NCI-H2227 treated with DMSO at 0.1 percent for 48 hours (cell line): ENCODE results near the gene APBA2.
A peak's percentile ranks its signal among the peaks of the same experiment; 100 is the strongest.

Source experiments
- DNase-seq: peaks from one replicate; lab custom pipeline; 2025; lab: John Stamatoyannopoulos, UW

The APBA2 gene

DNA sequence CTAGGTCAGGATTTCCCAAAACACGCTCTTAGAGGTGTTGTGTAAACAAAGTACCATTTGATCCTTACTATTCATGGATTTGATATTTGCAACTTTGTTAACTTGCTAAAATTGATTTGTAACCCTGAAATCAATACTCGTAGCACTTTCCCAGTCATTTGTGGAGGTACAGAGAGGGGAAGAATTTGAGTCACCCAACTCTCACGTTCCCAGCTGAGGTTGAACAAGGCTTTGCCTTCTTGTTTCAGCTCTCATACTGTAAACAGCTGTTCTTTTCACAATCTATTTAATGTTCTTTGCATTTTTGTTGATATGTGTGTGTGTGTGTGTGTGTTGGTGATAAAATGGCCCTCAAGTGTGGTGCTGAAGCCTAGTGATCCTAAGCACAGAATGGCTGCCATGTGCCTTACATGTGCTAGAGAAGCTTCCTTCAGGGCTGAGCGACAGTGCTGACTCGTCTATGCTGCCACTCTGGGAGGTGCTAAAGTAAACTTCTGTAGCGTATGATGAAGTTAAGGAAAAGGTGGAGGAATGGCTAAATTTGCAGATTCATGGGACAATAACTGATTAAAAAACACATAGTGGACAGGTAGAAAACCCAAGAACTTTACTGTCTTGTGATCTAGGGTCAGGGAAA is 173.2 kb downstream of the APBA2 start:
- no peak for DNase-seq

- no peak for DNase-seq
Measured at GRCh38 chr15:29059871-29060640, 174.3 kb downstream of the APBA2 start.

- DNase-seq, result no peak
Measured at GRCh38 chr15:29061746-29062145, 176.0 kb downstream of the APBA2 start.

DNA sequence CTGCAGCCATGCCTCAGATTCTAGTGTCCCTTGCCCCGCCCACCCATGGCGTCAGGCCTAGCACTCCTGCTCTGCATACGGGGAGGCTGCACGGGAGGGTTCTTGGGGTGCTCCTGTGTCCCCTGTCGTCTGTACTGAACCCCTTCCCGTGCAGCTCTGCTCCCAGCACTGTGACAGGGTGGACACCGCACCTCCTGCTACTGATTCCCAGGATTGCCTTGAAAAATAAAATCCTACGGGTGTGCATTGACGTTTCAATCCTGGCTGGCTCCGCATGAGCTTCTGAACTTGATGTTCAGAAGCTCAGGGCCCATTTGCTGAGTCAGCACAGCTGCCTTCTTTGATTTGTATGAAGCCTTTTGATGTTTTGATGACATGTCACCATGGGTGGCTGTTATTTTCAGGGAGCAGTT is 176.4 kb downstream of the APBA2 start:
- DNase-seq, result no peak

- no peak for DNase-seq
Measured at GRCh38 chr15:29062626-29063025, 176.9 kb downstream of the APBA2 start.

- no peak for DNase-seq
Measured at GRCh38 chr15:29063646-29064045, 177.9 kb downstream of the APBA2 start.

- no peak for DNase-seq
Measured at GRCh38 chr15:29064290-29064689, 178.5 kb downstream of the APBA2 start.

DNA sequence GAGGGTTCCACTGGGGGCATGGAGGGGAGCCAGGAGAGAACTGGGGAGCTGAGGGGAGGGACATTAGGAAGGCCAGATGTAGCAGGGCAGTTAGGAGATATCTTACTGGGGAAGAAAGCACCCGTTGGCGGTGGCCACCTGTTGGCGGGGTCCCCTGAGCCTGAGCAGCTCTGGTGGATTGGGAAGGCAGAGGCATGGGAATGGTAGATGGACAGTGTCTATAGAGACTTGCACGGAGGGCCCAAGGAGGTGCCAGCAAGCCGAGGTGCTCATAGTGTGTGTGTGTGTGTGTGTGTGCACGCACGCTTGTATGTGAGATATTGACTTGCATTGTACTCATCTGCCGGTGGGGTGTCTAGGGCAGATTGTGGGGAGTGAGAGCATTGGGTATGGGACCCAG is 179.0 kb downstream of the APBA2 start:
- DNase-seq, result no peak

DNA sequence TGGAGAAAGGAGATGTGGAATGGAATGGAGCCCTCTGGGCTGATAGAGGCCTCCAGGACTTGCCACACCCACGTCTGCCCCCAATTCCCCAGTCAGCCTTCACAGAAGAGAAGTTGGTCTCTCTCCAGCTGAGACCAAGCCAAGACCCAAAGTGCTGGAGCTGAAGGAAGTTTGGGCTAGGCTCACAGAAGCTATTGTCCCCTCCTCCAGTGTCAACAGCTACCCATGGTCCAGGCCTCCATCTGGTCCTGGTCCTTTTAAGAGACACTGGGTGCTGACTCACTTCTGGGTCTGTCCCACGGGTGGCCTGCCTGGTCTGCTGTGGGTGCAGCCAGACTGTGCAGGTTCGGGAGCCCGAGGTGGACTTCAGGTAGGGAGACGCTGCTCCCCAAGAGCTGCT is 179.8 kb downstream of the APBA2 start:
- DNase-seq, result no peak

GRCh38 chr15:29066310-29066709 is 180.5 kb downstream of the APBA2 start:
- no peak for DNase-seq

DNA sequence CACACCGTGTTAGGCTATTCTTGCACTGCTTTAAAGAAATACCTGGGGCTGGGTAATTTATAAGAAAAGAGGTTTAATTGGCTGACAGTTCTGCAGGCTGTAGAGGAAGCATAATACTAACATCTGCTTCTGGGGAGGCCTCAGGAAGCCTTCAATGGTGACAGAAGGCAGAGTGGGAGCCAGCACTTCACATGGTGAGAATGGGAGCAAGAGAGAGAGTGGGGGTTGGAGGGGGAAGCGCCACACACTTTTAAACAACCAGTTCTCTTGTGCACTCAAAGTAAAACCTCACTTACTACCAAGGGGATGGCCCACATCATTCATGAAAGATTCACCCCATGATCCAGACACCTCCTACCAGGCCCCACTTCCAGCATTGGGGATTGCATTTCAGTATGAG is 181.1 kb downstream of the APBA2 start:
- DNase-seq, result no peak

- DNase-seq, result no peak
Measured at GRCh38 chr15:29067949-29068348, 182.2 kb downstream of the APBA2 start.

GRCh38 chr15:29070471-29071231 is 184.9 kb downstream of the APBA2 start:
- DNase-seq, result peak; percentile 6

GRCh38 chr15:29071232-29071881 is 185.6 kb downstream of the APBA2 start:
- peak; percentile 21 for DNase-seq

DNA sequence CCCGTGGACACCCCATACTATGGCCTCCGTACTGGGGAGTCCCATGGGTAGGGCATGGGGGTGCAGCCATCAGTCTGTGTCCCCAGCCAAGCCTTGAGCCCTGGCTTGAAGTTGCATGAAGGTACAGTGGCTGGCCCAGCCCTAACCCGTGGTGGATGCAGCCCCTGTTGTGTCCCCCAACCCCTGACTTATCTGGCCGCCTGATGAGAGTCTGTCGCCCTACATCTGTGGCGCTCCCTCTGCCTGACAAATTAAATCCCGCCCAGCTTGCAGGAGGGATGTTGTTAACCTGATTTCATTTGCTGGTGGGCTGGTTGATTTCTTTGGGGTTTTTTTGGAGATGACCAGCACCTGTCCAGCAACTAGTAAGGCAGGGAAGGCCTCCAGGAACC is 186.1 kb downstream of the APBA2 start:
- no peak for DNase-seq

DNA sequence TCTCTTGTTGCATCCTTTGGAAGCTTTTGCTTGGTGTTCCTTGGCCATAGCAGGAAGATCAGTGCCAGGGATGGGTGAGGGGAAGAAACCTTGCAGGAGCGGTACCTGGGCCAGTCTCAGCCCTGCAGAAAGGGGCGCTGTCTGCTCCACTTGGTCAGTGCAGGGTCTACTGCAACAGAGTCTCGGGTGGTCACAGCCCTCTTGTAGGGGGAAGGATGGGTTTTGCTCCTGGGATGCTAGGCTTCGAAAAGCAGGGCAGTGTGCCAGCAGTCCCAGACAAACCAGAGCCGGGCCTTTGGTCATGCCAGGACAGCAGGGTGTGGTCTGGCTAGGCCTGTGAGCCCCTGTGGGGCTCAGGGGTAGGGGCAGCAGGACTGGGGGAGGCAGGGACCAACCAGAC is 186.7 kb downstream of the APBA2 start:
- DNase-seq, result no peak

GRCh38 chr15:29074045-29074444 is 188.3 kb downstream of the APBA2 start:
- DNase-seq, result no peak

- no peak for DNase-seq
Measured at GRCh38 chr15:29078541-29078940, 192.8 kb downstream of the APBA2 start.

GRCh38 chr15:29079479-29079878 is 193.7 kb downstream of the APBA2 start:
- no peak for DNase-seq

GRCh38 chr15:29081781-29082180 is 196.0 kb downstream of the APBA2 start:
- DNase-seq, result no peak

DNA sequence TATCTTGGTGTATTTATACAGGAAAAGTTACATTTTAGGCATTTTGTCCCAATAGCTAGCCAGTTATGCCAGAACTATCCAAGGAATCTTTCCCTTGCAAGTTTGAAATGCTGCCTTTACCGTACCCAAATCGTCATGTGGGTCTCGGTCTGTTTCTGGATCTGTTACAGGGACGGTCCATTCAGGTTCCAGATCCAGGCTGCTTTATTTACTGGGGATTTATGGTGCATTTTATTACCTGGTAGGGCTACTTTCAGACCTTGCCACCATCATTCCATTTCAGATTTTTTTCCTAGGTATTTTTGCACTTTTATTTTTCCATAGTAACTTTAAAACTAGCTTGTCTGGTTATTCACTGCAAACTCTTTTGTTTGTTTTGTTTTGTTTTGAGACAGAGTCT is 197.4 kb downstream of the APBA2 start:
- no peak for DNase-seq

- DNase-seq, result no peak
Measured at GRCh38 chr15:29083858-29084257, 198.1 kb downstream of the APBA2 start.

GRCh38 chr15:29086001-29086400 is 200.2 kb downstream of the APBA2 start:
- DNase-seq, result no peak
